HG02571 (cell line): Measurements from ENCODE around the gene SCTR.

Experiments
- ATAC-seq: cut with Tn5 transposase; IDR thresholded peaks from one replicate; pipeline ENCODE4 v1.9.1; 2021; ENCODE audit warnings: mild to moderate bottlenecking, moderate library complexity; ENCODE audit not compliant: unreplicated experiment

Gene SCTR

GRCh38 chr2:119431976-119432850 lies 92.1 kb downstream of the SCTR start:
- no peak for ATAC-seq

GRCh38 chr2:119431155-119431975 lies 92.9 kb downstream of the SCTR start, which contains the start of gene TMEM37:
Gene TMEM37 (plus strand): TSS chr2:119431854. CDS start chr2:119431904, 50 bp downstream.
- ATAC-seq, result peak; percentile 61

GRCh38 chr2:119430023-119430498 lies 94.2 kb downstream of the SCTR start:
- ATAC-seq, result no peak

- ATAC-seq, result no peak
These were observed 94.9 kb downstream of the SCTR start for GRCh38 chr2:119429225-119429981.

- no peak for ATAC-seq
These were observed 95.6 kb downstream of the SCTR start for GRCh38 chr2:119428488-119429224.

GRCh38 chr2:119427756-119428155 lies 96.5 kb downstream of the SCTR start:
- no peak for ATAC-seq

GRCh38 chr2:119426801-119427395 lies 97.4 kb downstream of the SCTR start:
- no peak for ATAC-seq

- ATAC-seq, result no peak
These were observed 97.9 kb downstream of the SCTR start for GRCh38 chr2:119426396-119426675.

GRCh38 chr2:119425620-119426395 lies 98.5 kb downstream of the SCTR start:
- ATAC-seq, result no peak

GRCh38 chr2:119425119-119425405 lies 99.2 kb downstream of the SCTR start:
- ATAC-seq, result no peak

GRCh38 chr2:119424284-119425118 lies 99.8 kb downstream of the SCTR start:
- ATAC-seq, result no peak

- no peak for ATAC-seq
These were observed 100.5 kb downstream of the SCTR start for GRCh38 chr2:119423811-119424210.

GRCh38 chr2:119423108-119423444 lies 101.2 kb downstream of the SCTR start:
- ATAC-seq, result no peak

GRCh38 chr2:119422360-119423107 lies 101.7 kb downstream of the SCTR start:
- ATAC-seq, result no peak

GRCh38 chr2:119421741-119422140 lies 102.5 kb downstream of the SCTR start:
- ATAC-seq, result no peak

- ATAC-seq, result no peak
These were observed 103.0 kb downstream of the SCTR start for GRCh38 chr2:119421304-119421703.

GRCh38 chr2:119419803-119420508 lies 104.3 kb downstream of the SCTR start:
- no peak for ATAC-seq
